ENCODE results near the gene ICE2. TPM values are rescaled to one million over a fixed set of nuclear protein-coding genes. Genes with fewer than 3 reads are reported as not detected.
A peak's percentile ranks its signal among the peaks of the same experiment; 100 is the strongest.
"Not testable (repeated sequence)": the region's sequence is repeated elsewhere in the genome, so short reads cannot be mapped to it uniquely, and the experiment has no call there.

The ICE2 gene
- total RNA-seq, 2 donors from 2014 or later: 89.4 to 99.7 TPM

DNA sequence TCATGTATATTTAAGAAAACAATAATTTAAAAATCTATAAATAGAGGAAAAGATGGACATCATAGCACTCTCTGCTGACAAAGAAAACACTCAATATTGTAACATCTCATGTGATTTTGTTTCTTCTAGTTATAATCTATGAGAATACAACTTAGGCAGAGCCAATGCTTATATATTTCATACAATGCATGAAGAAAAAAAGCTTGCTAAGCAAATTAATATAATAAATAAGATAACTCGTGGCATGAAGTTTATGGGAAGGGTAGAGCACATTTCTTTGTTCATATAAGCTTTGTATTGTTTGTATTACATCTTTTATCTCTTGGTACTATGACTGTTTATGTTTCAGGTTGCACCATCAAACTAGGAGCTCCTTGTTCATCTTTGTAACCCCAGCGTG is 73.5 kb downstream of the ICE2 start:
- no peaks in the 10 kb centered on the region for H3K9me3 ChIP-seq (ENCODE audit: control insufficient read depth, low read length)
- Mint-ChIP-seq H3K27me3 (ENCODE audit: insufficient read depth) (peaks cover 1% of the 10 kb centered on the region), H3K36me3 (ENCODE audit: low read depth) (no peaks in the 10 kb centered on the region), H3K27ac (no peak overlapping the region), H3K9me3 (no peaks in the 10 kb centered on the region), H3K4me3 (no peak overlapping the region), H3K4me1 (peaks cover 16% of the 10 kb centered on the region)
- no peaks in the 10 kb centered on the region for H3K27me3 ChIP-seq (ENCODE audit: control insufficient read depth, insufficient read depth, low read length, poor library complexity, severe bottlenecking)
- H3K4me1 ChIP-seq (ENCODE audit: control insufficient read depth, insufficient read depth, low read length): no peaks in the 10 kb centered on the region
- no peak overlapping the region for H3K4me3 ChIP-seq (ENCODE audit: low read length)
- 43 to 80% methylated on average over 1 to 2 of the region's 2 CpGs for WGBS, 2 experiments (ENCODE audit: insufficient coverage in 1 of 2, insufficient read length in 1 of 2)
- no peak for DNase-seq
- no peak overlapping the region for H3K9ac ChIP-seq (ENCODE audit: extremely low read depth, low read length, poor library complexity, severe bottlenecking)
- TF ChIP-seq, protein P1, sequence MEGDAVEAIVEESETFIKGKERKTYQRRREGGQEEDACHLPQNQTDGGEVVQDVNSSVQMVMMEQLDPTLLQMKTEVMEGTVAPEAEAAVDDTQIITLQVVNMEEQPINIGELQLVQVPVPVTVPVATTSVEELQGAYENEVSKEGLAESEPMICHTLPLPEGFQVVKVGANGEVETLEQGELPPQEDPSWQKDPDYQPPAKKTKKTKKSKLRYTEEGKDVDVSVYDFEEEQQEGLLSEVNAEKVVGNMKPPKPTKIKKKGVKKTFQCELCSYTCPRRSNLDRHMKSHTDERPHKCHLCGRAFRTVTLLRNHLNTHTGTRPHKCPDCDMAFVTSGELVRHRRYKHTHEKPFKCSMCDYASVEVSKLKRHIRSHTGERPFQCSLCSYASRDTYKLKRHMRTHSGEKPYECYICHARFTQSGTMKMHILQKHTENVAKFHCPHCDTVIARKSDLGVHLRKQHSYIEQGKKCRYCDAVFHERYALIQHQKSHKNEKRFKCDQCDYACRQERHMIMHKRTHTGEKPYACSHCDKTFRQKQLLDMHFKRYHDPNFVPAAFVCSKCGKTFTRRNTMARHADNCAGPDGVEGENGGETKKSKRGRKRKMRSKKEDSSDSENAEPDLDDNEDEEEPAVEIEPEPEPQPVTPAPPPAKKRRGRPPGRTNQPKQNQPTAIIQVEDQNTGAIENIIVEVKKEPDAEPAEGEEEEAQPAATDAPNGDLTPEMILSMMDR (conservative IDR thresholded peaks at IDR 0.05): no peak
- H3K36me3 ChIP-seq (ENCODE audit: control insufficient read depth, insufficient read depth, low read length): no peaks in the 10 kb centered on the region
- H3K27ac ChIP-seq (ENCODE audit: low read depth, low read length): no peak overlapping the region

DNA sequence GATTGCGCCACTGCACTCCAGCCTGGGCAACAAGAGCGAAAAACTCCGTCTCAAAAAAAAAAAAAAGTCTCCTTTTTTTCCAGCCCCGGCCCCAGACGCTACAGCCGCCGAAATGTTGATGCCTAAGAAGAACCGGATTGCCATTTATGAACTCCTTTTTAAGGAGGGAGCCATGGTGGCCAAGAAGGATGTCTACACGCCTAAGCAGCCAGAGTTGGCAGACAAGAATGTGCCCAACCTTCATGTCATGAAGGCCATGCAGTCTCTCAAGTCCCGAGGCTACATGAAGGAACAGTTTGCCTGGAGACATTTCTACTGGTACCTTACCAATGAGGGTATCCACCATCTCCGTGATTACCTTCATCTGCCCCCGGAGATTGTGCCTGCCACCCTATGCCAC is 74.6 kb downstream of the ICE2 start:
- not testable (repeated sequence) for H3K27ac Mint-ChIP-seq; H3K36me3 Mint-ChIP-seq (ENCODE audit: low read depth); H3K27me3 Mint-ChIP-seq (ENCODE audit: insufficient read depth); H3K4me3 ChIP-seq (ENCODE audit: low read length); H3K9me3 ChIP-seq (ENCODE audit: control insufficient read depth, low read length); H3K36me3 ChIP-seq (ENCODE audit: control insufficient read depth, insufficient read depth, low read length); H3K27ac ChIP-seq (ENCODE audit: low read depth, low read length); H3K9me3 Mint-ChIP-seq; H3K4me3 Mint-ChIP-seq; DNase-seq; H3K4me1 ChIP-seq (ENCODE audit: control insufficient read depth, insufficient read depth, low read length); H3K9ac ChIP-seq (ENCODE audit: extremely low read depth, low read length, poor library complexity, severe bottlenecking); H3K27me3 ChIP-seq (ENCODE audit: control insufficient read depth, insufficient read depth, low read length, poor library complexity, severe bottlenecking)
- WGBS, 2 experiments (ENCODE audit: insufficient coverage in 1 of 2, insufficient read length in 1 of 2): 93 to 100% methylated on average over 8 to 12 of the region's 12 CpGs
- peaks cover 17% of the 10 kb centered on the region for H3K4me1 Mint-ChIP-seq

DNA sequence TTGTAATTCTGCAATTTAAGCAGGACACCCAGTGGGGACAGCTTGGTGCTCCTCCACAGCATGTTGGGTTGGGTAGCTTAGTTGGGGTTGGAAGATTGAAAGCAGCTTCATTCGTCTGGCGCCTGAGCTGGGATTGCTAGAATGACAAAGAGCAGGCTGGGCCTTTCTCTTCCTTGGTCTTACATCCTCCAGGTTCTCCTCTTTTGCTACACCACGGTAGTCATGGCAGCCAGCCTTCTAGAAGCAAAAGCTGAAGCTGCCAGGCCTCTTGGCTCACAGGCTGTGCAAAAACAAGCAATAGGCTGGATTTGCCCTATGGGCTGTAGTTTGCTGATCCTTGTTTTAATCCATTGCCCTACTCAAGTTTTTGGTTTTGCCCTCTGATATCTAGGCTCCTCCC is 78.0 kb downstream of the ICE2 start:
- 26 to 33% methylated on average over 3 of the region's 3 CpGs for WGBS, 2 experiments (ENCODE audit: insufficient coverage in 1 of 2, insufficient read length in 1 of 2)
- Histone ChIP-seq H3K4me3 (ENCODE audit: low read length) (no peak overlapping the region), H3K4me1 (ENCODE audit: control insufficient read depth, insufficient read depth, low read length) (no peaks in the 10 kb centered on the region), H3K27me3 (ENCODE audit: control insufficient read depth, insufficient read depth, low read length, poor library complexity, severe bottlenecking) (no peaks in the 10 kb centered on the region), H3K36me3 (ENCODE audit: control insufficient read depth, insufficient read depth, low read length) (peaks cover 6% of the 10 kb centered on the region), H3K9ac (ENCODE audit: extremely low read depth, low read length, poor library complexity, severe bottlenecking) (no peak overlapping the region), H3K9me3 (ENCODE audit: control insufficient read depth, low read length) (no peaks in the 10 kb centered on the region), H3K27ac (ENCODE audit: low read depth, low read length) (no peak overlapping the region)
- TF ChIP-seq, protein P1 (conservative IDR thresholded peaks at IDR 0.05): no peak
- no peak overlapping the region for H3K27ac Mint-ChIP-seq
- H3K27me3 Mint-ChIP-seq (ENCODE audit: insufficient read depth): peaks cover 22% of the 10 kb centered on the region
- peaks cover 20% of the 10 kb centered on the region for H3K4me1 Mint-ChIP-seq
- DNase-seq: peak; percentile 66
- H3K36me3 Mint-ChIP-seq (ENCODE audit: low read depth): peaks cover 3% of the 10 kb centered on the region
- H3K4me3 Mint-ChIP-seq: no peak overlapping the region
- H3K9me3 Mint-ChIP-seq: no peaks in the 10 kb centered on the region

DNA sequence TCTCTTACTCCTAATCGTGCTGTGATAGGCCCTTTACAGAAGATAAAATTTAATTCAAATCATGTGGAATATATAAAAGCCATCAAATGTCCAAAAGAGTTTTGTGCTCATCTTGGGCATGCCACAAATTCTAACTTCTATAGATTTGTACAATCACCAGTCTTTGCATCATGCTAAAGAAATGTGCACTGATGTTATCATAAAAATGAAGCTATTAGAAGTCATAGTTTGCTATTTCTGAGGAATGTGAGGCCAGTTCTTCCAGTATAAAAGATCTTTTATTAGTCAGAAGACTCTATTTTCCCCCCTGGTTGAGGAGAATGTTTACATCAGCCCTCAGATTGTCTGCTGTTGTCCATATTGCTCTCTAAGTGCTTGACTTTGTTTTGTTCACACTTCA is 79.0 kb downstream of the ICE2 start:
- no peak overlapping the region for H3K4me3 ChIP-seq (ENCODE audit: low read length)
- TF ChIP-seq, protein P1 (conservative IDR thresholded peaks at IDR 0.05): no peak
- peaks cover 7% of the 10 kb centered on the region for H3K4me1 ChIP-seq (ENCODE audit: control insufficient read depth, insufficient read depth, low read length)
- H3K36me3 ChIP-seq (ENCODE audit: control insufficient read depth, insufficient read depth, low read length): peaks cover 16% of the 10 kb centered on the region
- no peak overlapping the region for H3K27ac Mint-ChIP-seq
- peaks cover 24% of the 10 kb centered on the region for H3K4me1 Mint-ChIP-seq
- H3K9me3 Mint-ChIP-seq: no peaks in the 10 kb centered on the region
- DNase-seq: no peak
- H3K4me3 Mint-ChIP-seq: no peak overlapping the region
- no peak overlapping the region for H3K27ac ChIP-seq (ENCODE audit: low read depth, low read length)
- no peak overlapping the region for H3K9ac ChIP-seq (ENCODE audit: extremely low read depth, low read length, poor library complexity, severe bottlenecking)
- peaks cover 9% of the 10 kb centered on the region for H3K36me3 Mint-ChIP-seq (ENCODE audit: low read depth)
- 89% methylated on average over 1 of the region's 1 CpG; no CpG with 5 or more reads in 1 of the 2 experiments for WGBS, 2 experiments (ENCODE audit: insufficient coverage in 1 of 2, insufficient read length in 1 of 2)
- H3K27me3 Mint-ChIP-seq (ENCODE audit: insufficient read depth): peaks cover 27% of the 10 kb centered on the region
- H3K9me3 ChIP-seq (ENCODE audit: control insufficient read depth, low read length): no peaks in the 10 kb centered on the region
- H3K27me3 ChIP-seq (ENCODE audit: control insufficient read depth, insufficient read depth, low read length, poor library complexity, severe bottlenecking): no peaks in the 10 kb centered on the region

Measured in endodermal cell (in vitro differentiated cells).